BJ (cell line): Measurements from ENCODE around the gene BARHL1. TPM values are rescaled to one million over a fixed set of nuclear protein-coding genes. Genes with fewer than 3 reads are reported as not detected.

Source experiments
- CTCF ChIA-PET: fragments of 350-600 bp; formaldehyde crosslinking; extraction: SDS; loops from one replicate; lab custom pipeline; 2021; ENCODE audit warnings: antibody characterized with exemption, inconsistent platforms; lab: Yijun Ruan, JAX
- POLR2A ChIA-PET: fragments of 300-600 bp; sonication (Branson Sonifier 250); formaldehyde crosslinking; extraction: SDS; loops from one replicate; lab custom pipeline; 2021; ENCODE audit warnings: antibody characterized with exemption; lab: Charles Lee
- DNase-seq: peaks from one replicate; pipeline ENCODE4 v3.0.0-alpha.2; 2011; ENCODE audit warnings: low read depth
- H3K27me3 ChIP-seq: 2 replicates; pipeline ENCODE4 v1.6.0; 2011; ENCODE audit warnings: low read length; ENCODE audit not compliant: control insufficient read depth, insufficient read depth
- H3K36me3 ChIP-seq: 2 replicates; pipeline ENCODE4 v1.5.1; 2011; ENCODE audit warnings: low read length; ENCODE audit not compliant: control insufficient read depth, insufficient read depth
- H3K4me3 ChIP-seq: 2 replicates; pipeline ENCODE4 v1.5.1; 2011; ENCODE audit warnings: low read depth, mild to moderate bottlenecking, control low read depth, low read length
- CTCF ChIP-seq: IDR thresholded peaks from 2 replicates; pipeline ENCODE4 v1.5.1; 2011; ENCODE audit warnings: low read depth, mild to moderate bottlenecking, control low read depth, inconsistent platforms, low read length, moderate library complexity; ENCODE audit not compliant: insufficient read depth
- polyA plus RNA-seq: library from polyadenylated mRNA; depleted of rRNA; stranded (reverse); fragments of >200 nt; gene quantifications from 2 replicates; pipeline ENCODE4 v1.2.3, GENCODE V29; 2011

BARHL1 gene
- polyA plus RNA-seq, 1 experiment = not detected

GRCh38 chr9:132575005-132575609 lies 7.3 kb upstream of the BARHL1 start:
- ChIA-PET CTCF (interaction anchor here (0.6 to 5.7 kb wide), 17 partner anchors 10 to 165 kb away, joined by 3 to 55 read pairs (median 3); partner anchors contain the start of gene CFAP77), POLR2A (no interaction called here)
- DNase-seq = no peak
- TF ChIP-seq CTCF = peak; percentile 80
- Histone ChIP-seq H3K27me3 (peaks cover 35% of the 10 kb centered on the region), H3K4me3 (no peak overlapping the region), H3K36me3 (no peaks in the 10 kb centered on the region)

- TF ChIP-seq CTCF = no peak
- no peak for DNase-seq
- ChIA-PET POLR2A (no interaction called here), CTCF (interaction anchor here (0.6 to 5.7 kb wide), 9 partner anchors 11 to 166 kb away, joined by 3 to 55 read pairs (median 4); partner anchors contain the start of gene CFAP77)
- no peaks in the 10 kb centered on the region for H3K36me3 ChIP-seq
- H3K4me3 ChIP-seq = no peak overlapping the region
- peaks cover 40% of the 10 kb centered on the region for H3K27me3 ChIP-seq
Measured at GRCh38 chr9:132575811-132576210, 6.6 kb upstream of the BARHL1 start.

GRCh38 chr9:132577119-132577518 lies 5.3 kb upstream of the BARHL1 start:
- no peak for DNase-seq
- no peak for TF ChIP-seq CTCF
- ChIA-PET POLR2A (no interaction called here), CTCF (interaction anchor here (1.0 to 5.7 kb wide), 2 partner anchors 69 to 325 kb away, joined by 3 to 55 read pairs; no protein-coding TSS in a partner anchor)
- Histone ChIP-seq H3K27me3 (peaks cover 50% of the 10 kb centered on the region), H3K4me3 (no peak overlapping the region), H3K36me3 (no peaks in the 10 kb centered on the region)

GRCh38 chr9:132578367-132578932 lies 4.0 kb upstream of the BARHL1 start:
- Histone ChIP-seq H3K36me3 (no peaks in the 10 kb centered on the region), H3K4me3 (no peak overlapping the region), H3K27me3 (peaks cover 55% of the 10 kb centered on the region)
- no peak for TF ChIP-seq CTCF
- CTCF ChIA-PET = interaction anchor here (1.1 to 5.7 kb wide), 2 partner anchors 18 to 70 kb away, joined by 4 to 55 read pairs; no protein-coding TSS in a partner anchor
- no peak for DNase-seq
- POLR2A ChIA-PET = no interaction called here

GRCh38 chr9:132579427-132579798 lies 3.0 kb upstream of the BARHL1 start:
- CTCF ChIA-PET = no interaction called here
- no peaks in the 10 kb centered on the region for H3K36me3 ChIP-seq
- TF ChIP-seq CTCF = no peak
- H3K4me3 ChIP-seq = no peak overlapping the region
- peaks cover 63% of the 10 kb centered on the region for H3K27me3 ChIP-seq
- POLR2A ChIA-PET = no interaction called here
- no peak for DNase-seq
